PC-3 (cell line): ENCODE measurements around the gene ADGRV1. TPM values are rescaled to one million over a fixed set of nuclear protein-coding genes. Genes with fewer than 3 reads are reported as not detected.

Source experiments
- ATAC-seq: fragments of 200-7000 bp; cut with Tn5 transposase; 2 replicates; pipeline ENCODE4 v1.9.1; 2020; ENCODE audit warnings: mild to moderate bottlenecking, moderate library complexity
- BruUV-seq: library from RNA; stranded (reverse); fragments of 400-500 nt; replicated peaks from 2 replicates; lab custom pipeline; 2021; lab: Mats Ljungman, UMichigan
- CTCF ChIA-PET: fragments of 300-600 bp; sonication (Branson Sonifier 250); formaldehyde crosslinking; loops from one replicate; lab custom pipeline; 2022; ENCODE audit warnings: antibody characterized with exemption; lab: Charles Lee
- POLR2A ChIA-PET: fragments of 300-600 bp; sonication (Branson Sonifier 250); formaldehyde crosslinking; loops from one replicate; lab custom pipeline; 2022; ENCODE audit warnings: antibody characterized with exemption; ENCODE audit not compliant: unreplicated experiment; lab: Charles Lee
- DNase-seq: peaks from one replicate; pipeline ENCODE4 v3.0.0-alpha.2; 2015
- H2AFZ ChIP-seq: fragments of 300-600 bp; sonication (generic); 2 replicates; pipeline ENCODE4 v1.6.0; 2016; ENCODE audit warnings: antibody characterized with exemption, low read length
- H3F3A ChIP-seq: fragments of 300-600 bp; sonication (generic); one replicate; pipeline ENCODE4 v1.6.0; 2017; ENCODE audit warnings: antibody characterized with exemption, low read length, control low read depth, mild to moderate bottlenecking; ENCODE audit not compliant: unreplicated experiment
- H3K27ac ChIP-seq: fragments of 300-600 bp; sonication (generic); 2 replicates; pipeline ENCODE4 v1.5.1; 2016; ENCODE audit warnings: mild to moderate bottlenecking, low read length
- H3K27me3 ChIP-seq: fragments of 300-600 bp; sonication (generic); 2 replicates; pipeline ENCODE4 v1.6.1; 2016; ENCODE audit warnings: low read length, mixed read lengths
- H3K36me3 ChIP-seq: fragments of 300-600 bp; sonication (generic); 2 replicates; pipeline ENCODE4 v1.6.1; 2016; ENCODE audit warnings: low read depth, mixed run types, low read length, mixed read lengths
- H3K4me1 ChIP-seq: fragments of 300-600 bp; sonication (generic); 2 replicates; pipeline ENCODE4 v1.5.1; 2016; ENCODE audit warnings: low read length; ENCODE audit not compliant: insufficient read depth
- H3K4me2 ChIP-seq: fragments of 300-600 bp; sonication (generic); 2 replicates; pipeline ENCODE4 v1.6.0; 2016; ENCODE audit warnings: low read length
- H3K4me3 ChIP-seq: fragments of 300-600 bp; sonication (generic); 2 replicates; pipeline ENCODE4 v1.5.1; 2016; ENCODE audit warnings: mild to moderate bottlenecking, low read length, mixed read lengths
- H3K79me2 ChIP-seq: fragments of 300-600 bp; sonication (generic); 2 replicates; pipeline ENCODE4 v1.6.1; 2017; ENCODE audit warnings: low read length, mixed read lengths
- H3K9ac ChIP-seq: fragments of 300-600 bp; sonication (generic); 2 replicates; pipeline ENCODE4 v1.6.0; 2016; ENCODE audit warnings: mild to moderate bottlenecking, low read length
- H3K9me2 ChIP-seq: fragments of 300-600 bp; sonication (generic); replicated peaks from 2 replicates; pipeline ENCODE4 v1.6.1; 2016; ENCODE audit warnings: mixed run types, low read length, mixed read lengths
- H3K9me3 ChIP-seq: fragments of 300-600 bp; sonication (generic); 2 replicates; pipeline ENCODE4 v1.6.1; 2016; ENCODE audit warnings: low read length, mixed read lengths
- H4K20me1 ChIP-seq: fragments of 300-600 bp; sonication (generic); 2 replicates; pipeline ENCODE4 v1.6.1; 2016; ENCODE audit warnings: low read length, mixed read lengths
- CTCF ChIP-seq: fragments of 300-600 bp; sonication (generic); conservative IDR thresholded peaks from 2 replicates; pipeline ENCODE4 v1.5.1; 2017; ENCODE audit warnings: antibody characterized with exemption, low read depth, mild to moderate bottlenecking, low read length
- EZH2 ChIP-seq: fragments of 300-600 bp; sonication (generic); IDR thresholded peaks from one replicate; pipeline ENCODE4 v1.6.1; 2017; ENCODE audit warnings: antibody characterized with exemption, mild to moderate bottlenecking, low read length; ENCODE audit not compliant: unreplicated experiment
- EZH2phosphoT487 ChIP-seq: fragments of 300-600 bp; sonication (generic); IDR thresholded peaks from 2 replicates; pipeline ENCODE4 v1.6.1; 2018; ENCODE audit warnings: mild to moderate bottlenecking, antibody characterized with exemption, low read length, borderline replicate concordance
- intact Hi-C: fragments of 100-400 bp; cut with micrococcal nuclease; formaldehyde crosslinking; loops from 2 replicates; pipeline ENCODE4 v1.9.0; 2023
- total RNA-seq: library from RNA; depleted of rRNA; stranded (reverse); fragments of >200 nt; gene quantifications from 2 replicates; pipeline ENCODE4 v1.2.3, GENCODE V29; 2014

Gene ADGRV1
- total RNA-seq, 1 experiment from 2014 or later: 22.7 TPM

GRCh38 chr5:90602681-90603080 is 44.1 kb downstream of the ADGRV1 start:
- BruUV-seq: no TSS peak
- no peak overlapping the region for H2AFZ ChIP-seq
- no peaks in the 10 kb centered on the region for H3F3A ChIP-seq
- no peak overlapping the region for H3K4me2 ChIP-seq
- H4K20me1 ChIP-seq: no peaks in the 10 kb centered on the region
- ChIA-PET CTCF (interaction anchor here (0.7 kb wide), 1 partner anchor 29 kb away, joined by 3 read pairs; no protein-coding TSS in a partner anchor), POLR2A (no interaction called here)
- DNase-seq: no peak
- no peaks in the 10 kb centered on the region for H3K36me3 ChIP-seq
- no peaks in the 10 kb centered on the region for H3K9me3 ChIP-seq
- ATAC-seq: no peak
- no peak overlapping the region for H3K27ac ChIP-seq
- H3K4me1 ChIP-seq: peaks cover 11% of the 10 kb centered on the region
- no peak overlapping the region for H3K4me3 ChIP-seq
- no peaks in the 10 kb centered on the region for H3K79me2 ChIP-seq
- no peaks in the 10 kb centered on the region for H3K9me2 ChIP-seq
- H3K27me3 ChIP-seq: no peaks in the 10 kb centered on the region
- intact Hi-C loops: no loop called here
- no peak overlapping the region for H3K9ac ChIP-seq
- TF ChIP-seq CTCF (no peak), EZH2 (no peak), EZH2phosphoT487 (no peak)

- ATAC-seq: peak; percentile 45; the same call in 1 of the 2 replicates
- Histone ChIP-seq H3K4me1 (peaks cover 11% of the 10 kb centered on the region), H3K9me2 (no peaks in the 10 kb centered on the region), H3K27ac (no peak overlapping the region), H3K36me3 (no peaks in the 10 kb centered on the region), H3K27me3 (no peaks in the 10 kb centered on the region), H3K79me2 (no peaks in the 10 kb centered on the region), H3K4me2 (no peak overlapping the region), H3K4me3 (no peak overlapping the region), H3K9me3 (no peaks in the 10 kb centered on the region), H4K20me1 (no peaks in the 10 kb centered on the region), H3F3A (no peaks in the 10 kb centered on the region), H2AFZ (no peak overlapping the region), H3K9ac (no peak overlapping the region)
- BruUV-seq: no TSS peak
- CTCF ChIA-PET: no interaction called here
- intact Hi-C loops: no loop called here
- peak; percentile 53 for DNase-seq
- POLR2A ChIA-PET: no interaction called here
- TF ChIP-seq CTCF (peak; percentile 86), EZH2phosphoT487 (no peak)
Measured at GRCh38 chr5:90606539-90606938, 47.9 kb downstream of the ADGRV1 start.

- intact Hi-C loops: no loop called here
Measured at GRCh38 chr5:90612919-90613318, 54.3 kb downstream of the ADGRV1 start.

More at GRCh38 chr5:90612919-90613318, 54.3 kb downstream of the ADGRV1 start:
- ATAC-seq (no peak), DNase-seq (no peak)
- TF ChIP-seq EZH2phosphoT487: no peak
- TF ChIP-seq EZH2: no peak
- no peak for TF ChIP-seq CTCF
- Histone ChIP-seq H3K9me2 (no peaks in the 10 kb centered on the region), H2AFZ (no peak overlapping the region), H3K4me2 (no peak overlapping the region), H3K9ac (no peak overlapping the region), H3K27ac (no peak overlapping the region), H4K20me1 (no peaks in the 10 kb centered on the region), H3F3A (no peaks in the 10 kb centered on the region), H3K4me3 (no peak overlapping the region), H3K79me2 (no peaks in the 10 kb centered on the region), H3K9me3 (no peaks in the 10 kb centered on the region), H3K4me1 (no peaks in the 10 kb centered on the region), H3K36me3 (no peaks in the 10 kb centered on the region), H3K27me3 (no peaks in the 10 kb centered on the region)
- no TSS peak for BruUV-seq
- ChIA-PET POLR2A (no interaction called here), CTCF (no interaction called here)
